HG03196 (cell line): ENCODE data around the gene MAMDC2.

ENCODE experiments used
- ATAC-seq: cut with Tn5 transposase; IDR thresholded peaks from one replicate; pipeline ENCODE4 v1.9.1; 2021; ENCODE audit not compliant: unreplicated experiment

The MAMDC2 gene, protein sequence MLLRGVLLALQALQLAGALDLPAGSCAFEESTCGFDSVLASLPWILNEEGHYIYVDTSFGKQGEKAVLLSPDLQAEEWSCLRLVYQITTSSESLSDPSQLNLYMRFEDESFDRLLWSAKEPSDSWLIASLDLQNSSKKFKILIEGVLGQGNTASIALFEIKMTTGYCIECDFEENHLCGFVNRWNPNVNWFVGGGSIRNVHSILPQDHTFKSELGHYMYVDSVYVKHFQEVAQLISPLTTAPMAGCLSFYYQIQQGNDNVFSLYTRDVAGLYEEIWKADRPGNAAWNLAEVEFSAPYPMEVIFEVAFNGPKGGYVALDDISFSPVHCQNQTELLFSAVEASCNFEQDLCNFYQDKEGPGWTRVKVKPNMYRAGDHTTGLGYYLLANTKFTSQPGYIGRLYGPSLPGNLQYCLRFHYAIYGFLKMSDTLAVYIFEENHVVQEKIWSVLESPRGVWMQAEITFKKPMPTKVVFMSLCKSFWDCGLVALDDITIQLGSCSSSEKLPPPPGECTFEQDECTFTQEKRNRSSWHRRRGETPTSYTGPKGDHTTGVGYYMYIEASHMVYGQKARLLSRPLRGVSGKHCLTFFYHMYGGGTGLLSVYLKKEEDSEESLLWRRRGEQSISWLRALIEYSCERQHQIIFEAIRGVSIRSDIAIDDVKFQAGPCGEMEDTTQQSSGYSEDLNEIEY

DNA sequence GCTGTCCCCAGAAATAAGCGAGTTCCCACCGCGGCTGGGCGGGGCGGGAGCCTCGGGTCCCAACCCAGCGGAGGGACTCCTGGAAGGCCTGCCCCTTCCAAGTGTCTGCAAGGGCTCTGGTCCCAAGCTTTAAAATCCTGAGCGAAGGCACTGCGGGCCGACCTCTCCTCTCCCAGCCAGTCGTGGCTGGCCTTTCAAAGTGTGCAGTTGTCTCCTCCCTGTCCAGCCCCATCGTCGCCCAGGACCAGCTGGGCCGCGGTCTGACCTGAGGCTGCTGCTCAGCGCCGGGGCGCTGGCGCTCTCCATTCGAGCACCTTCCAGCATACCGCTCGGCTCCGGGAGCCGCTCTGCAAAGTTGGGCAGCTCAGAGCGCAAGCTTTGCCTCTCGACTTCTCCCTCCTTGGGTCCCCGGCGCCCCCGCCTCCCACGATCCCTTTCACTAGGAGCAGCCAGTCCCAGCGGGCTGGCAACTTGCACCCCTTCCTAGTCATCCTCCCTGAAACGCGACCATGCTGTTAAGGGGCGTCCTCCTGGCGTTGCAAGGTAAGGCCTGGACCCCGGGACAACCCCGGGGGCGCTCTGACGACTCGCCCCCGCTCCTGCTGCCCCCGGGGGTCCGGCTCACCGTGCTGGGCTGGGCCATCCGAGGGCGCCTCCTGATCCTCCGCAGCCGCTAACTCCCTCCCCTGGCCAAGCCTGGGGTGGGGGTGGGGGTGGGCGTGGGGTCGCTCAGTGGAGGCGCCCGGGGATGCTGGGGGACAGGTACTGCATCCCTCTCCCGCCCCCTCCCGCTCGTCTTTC, at the start of gene MAMDC2:
TSS of gene MAMDC2 (plus strand) at position 160 of the 801 bp plus-strand sequence. CDS start at position 510, 350 bp downstream.
- no peak for ATAC-seq

DNA sequence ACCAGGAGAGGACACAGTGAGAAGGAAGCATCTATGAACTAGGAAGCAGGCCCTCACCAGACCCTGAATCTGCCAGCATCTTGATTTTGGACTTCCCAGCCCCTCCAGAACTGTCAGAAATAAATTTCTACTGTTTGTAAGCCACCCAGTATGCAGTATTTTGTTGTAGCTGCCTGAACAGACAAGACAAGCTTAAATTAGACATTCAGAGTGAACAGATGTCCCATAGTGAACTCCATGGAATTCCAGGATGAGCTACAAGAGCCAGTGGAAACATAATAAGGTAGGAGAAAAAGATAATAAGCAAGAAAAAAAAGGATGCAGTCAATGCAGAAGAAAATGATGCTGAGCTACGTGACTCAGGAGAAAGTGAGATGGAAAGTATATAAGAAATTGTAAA, 47.8 kb upstream of the MAMDC2 start:
- no peak for ATAC-seq

DNA sequence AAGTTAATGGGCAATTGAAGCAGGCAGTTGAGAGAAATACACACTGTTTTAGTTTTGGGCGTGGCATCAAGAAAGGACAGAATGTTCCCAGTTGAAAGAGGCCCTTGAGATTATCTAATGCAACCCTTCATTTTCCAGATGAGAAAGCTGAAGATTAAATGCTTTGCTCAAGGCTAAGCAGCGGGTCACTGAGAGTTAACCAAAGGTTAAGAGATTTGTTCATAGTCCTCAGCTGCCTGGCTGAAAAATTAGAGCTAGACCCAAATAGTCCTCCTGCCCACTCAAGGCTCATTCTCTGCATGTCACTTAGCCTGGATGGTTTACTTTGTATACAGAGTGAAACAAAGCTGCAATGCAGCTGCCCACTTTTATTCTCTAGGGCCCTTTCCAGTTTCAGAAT, 46.7 kb upstream of the MAMDC2 start:
- no peak for ATAC-seq

DNA sequence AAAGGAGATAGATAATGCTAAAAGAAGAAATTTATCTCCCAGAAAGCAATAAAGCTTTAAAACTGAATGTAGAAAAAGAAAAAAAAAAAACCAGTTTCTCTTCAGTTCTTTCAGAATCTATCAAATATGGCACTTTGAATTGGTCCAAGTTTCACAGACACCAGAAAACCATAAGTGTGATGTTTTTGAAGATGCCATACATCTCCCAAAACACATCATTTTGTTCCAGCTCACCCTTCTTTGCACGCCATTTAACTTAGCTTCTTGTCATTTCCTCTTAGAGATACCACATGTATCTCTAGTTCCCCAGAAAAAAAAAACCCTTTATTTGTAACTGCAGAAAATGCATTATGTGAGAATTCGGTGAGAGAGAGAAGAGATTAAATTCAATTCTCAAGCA, 46.1 kb upstream of the MAMDC2 start:
- no peak for ATAC-seq

DNA sequence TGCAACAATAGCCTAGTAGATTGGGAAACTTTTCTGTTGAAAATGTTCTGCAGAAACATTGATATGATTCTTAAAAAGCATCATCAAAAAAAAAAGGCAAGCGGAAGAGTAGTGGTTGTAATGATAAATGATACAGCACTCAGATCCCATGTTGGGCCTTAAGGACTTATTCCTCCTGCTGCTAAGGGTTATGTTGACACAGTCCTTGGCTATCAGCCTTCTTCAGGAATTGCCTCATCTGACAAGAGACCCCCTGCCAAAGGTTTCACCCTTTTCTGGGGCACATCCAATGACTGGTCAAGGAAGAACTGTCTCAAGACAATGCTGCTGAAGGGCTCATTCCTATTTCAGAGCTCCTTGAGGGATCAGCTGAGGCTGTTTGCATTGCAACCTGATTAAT, 44.3 kb upstream of the MAMDC2 start:
- ATAC-seq: no peak

DNA sequence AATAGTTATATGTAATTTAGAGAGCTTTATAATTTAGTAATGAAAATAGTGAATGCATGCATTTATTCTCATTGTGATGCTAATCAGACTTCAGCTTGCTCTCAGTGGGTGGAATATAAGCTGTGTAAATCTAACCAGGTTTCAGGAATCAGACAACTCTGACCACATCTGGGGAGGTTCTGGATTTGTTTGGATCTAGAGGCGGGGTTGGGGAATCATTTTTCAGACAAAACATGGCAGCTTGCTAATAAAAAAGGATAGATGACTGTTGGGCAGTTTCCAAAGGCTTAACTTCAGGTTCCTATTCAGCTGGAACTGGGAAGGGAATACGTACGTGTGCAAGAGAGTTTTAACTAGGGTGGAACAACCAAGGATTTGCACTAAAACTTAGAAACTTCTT, 43.2 kb upstream of the MAMDC2 start:
- no peak for ATAC-seq

DNA sequence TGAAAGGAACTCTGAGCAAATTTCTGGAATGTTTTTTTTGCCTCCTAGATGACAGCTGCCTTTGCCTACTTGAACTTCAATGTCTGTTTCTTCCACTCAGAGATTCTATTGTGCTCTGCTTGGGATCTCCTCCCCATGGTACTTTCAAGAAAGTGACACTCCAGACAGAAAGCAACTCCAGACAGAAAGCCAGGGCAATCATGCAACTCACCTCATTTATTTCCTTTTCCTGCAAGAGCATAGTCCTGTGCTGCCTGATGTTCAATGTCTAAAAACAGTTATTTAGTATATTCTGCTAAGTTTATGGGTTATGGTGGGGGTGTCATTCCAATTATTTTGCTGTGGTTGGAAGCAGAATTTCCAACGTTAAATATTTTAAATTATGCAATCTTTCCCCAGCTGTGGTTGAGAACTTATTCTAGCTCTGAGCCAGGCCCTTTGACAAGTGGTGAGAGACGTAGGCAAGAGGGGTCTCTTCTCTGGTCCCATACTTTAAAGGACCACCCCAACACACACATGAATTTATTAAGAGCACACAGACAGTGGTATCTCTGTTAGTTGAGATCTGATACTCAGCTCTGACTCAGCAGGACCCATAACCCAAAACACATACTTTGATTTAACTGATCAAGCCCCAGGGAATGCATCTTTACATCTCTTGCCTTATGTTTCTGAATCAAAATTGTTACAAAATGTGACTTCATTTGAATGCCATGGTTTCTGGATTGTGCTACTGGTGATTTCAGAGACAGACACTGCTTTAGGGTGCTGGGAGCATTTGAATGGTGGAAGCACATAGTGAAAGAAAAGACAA, 39.5 kb upstream of the MAMDC2 start:
- ATAC-seq: no peak

DNA sequence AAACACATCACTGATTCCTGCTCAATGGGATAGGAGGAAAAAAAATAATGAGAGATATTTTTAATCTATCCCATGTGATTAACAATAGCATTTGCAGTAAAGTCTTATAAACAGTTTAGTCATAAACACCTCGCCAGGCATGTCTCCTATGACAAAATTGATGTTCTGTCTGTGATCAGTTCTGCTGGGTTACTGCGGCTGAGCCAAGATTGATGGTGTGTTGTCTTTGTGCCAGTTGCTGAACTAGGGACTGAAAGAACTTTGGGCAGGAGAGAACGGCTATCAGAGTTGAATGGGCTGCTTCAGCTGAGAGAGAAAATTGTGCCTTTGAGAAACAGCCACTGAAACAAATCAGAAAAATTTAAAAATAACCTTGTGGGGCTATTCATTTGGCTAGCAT, 37.3 kb upstream of the MAMDC2 start:
- no peak for ATAC-seq

DNA sequence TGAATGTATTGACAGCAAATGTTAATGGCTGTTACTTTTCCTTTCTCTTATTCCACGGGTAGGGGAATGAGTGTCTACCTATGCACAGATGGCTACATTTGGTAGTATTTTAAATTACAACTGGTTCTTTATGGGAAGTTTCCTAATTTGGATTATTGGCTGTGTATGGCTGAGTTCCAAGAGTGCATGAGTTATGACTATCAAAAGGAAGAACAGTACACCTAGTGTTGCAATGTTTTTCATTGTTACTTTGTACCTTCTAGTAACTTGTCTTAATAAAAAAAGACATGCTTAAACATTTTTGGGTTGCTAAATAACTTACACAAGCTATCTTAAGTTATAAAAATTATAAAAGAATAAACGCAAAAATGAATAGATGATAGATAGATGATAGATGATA, 35.8 kb upstream of the MAMDC2 start:
- no peak for ATAC-seq

DNA sequence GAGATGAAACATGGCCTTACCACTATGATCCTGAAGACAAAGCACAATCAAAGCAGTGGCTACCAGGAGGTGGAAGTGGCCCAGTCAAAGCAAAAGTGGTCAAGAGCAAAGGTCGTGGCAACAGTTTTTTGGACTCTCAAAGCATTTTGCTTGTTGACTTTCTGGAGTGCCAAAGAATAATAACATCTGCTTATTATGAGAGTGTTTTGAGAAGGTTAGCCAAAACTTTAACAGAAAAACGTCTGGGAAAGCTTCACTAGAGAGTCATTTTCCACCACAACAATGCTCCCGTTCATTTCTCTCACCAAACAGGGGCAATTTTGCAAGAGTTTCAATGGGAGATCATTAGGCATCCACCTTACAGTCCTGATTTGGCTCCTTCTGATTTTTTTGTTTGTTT, 33.6 kb upstream of the MAMDC2 start:
- ATAC-seq: no peak

DNA sequence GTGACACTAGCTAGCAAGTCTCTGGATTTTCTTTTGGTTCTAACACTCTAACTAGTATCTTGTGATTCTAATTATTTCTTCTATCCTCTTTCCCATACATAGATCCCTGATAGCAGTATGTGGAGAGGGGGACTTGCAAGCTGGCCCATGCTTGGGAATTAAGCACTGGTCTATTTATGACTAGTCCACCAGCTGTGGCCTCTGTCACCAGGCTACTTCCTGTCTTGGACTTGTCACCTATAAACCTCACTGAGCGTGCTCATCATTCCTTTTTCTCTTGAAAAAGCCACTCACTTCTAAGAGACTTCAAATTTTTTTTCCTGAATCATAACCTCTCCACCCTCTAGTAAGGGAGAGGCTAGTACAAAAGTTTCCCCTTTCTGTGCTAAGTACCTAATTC, 32.3 kb upstream of the MAMDC2 start:
- no peak for ATAC-seq

DNA sequence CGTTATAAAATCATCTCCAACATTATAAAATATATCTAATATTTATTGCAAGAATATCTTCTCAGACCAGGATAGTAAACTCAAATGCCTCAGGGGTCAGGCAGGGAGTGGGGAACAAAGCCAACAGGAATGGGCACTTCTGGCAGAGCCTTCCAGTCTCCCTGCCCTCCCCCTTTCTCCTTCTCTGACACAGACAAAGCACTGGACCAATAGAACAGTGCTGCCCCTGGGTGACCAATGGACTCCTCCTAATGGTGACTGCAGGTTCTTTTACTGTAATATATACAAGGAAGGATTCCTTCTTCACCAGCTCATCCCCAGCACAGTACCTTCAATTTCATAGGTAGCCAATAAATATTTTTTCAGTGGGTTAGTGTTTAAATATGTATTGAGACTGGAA, 31.1 kb upstream of the MAMDC2 start:
- no peak for ATAC-seq

DNA sequence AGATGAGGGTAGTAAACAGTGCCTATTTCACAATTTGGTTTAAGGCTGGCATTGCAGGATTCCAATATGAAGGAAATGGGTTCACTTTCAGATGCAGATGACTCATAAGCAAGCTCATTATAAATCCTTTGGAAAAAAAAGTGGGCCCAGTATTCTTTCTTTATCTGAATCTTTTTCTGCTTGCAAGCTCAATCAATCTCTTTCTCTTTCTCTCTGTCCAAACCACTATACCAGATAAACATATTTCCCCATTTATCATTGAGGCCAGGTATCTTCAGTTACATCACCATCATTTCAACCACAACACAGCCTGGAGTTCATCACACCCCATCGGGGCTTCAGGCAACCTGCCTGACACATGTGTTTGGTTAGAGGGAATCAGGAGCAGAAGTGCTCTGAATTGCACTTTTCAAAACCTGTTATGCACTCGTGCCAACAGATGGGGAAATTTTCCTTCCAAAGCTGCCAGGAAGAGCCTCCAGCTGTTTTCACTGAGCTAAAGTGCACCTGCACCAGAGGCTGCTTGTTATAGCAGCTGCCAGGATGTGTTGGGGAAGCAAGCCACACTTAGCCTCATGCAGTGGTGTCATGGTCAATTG, 30.0 kb upstream of the MAMDC2 start:
- no peak for ATAC-seq

DNA sequence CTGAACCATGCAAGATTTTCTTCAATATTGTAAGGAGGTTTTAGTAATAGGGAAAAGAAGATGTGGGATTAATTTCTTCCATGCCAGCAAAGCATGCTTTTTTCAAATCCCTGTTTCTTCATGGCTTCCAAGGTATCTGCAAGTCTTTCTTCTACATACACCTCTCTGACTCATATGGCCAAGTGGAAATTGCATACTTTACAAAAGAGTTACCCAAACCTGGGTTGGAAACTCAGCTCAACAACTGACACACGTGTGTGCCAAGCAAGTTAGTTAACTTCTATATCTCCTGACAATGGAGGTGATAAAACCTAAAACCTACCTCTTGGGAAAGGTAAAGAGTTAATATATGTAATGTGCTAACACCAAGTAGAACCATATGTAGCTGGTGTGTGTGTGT, 28.5 kb upstream of the MAMDC2 start:
- ATAC-seq: no peak

DNA sequence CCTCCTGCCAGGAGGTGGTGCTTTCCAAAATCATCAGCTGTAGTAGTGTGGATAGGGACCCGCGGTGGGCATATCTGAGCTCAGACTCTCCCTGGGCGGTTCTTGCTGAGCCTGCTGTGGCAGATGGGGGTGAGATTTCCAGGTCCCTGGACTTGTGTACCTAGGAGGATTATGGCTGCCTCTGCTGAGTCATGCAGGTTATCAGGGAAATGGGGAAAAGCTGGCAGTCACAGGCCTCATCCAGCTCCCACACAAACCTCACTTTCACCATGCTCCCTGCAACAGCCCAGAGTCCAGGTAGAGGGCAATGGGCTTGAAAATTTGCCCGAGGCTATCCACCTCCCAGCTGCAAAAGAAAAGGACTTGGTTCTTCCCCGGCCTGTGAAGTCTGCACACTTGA, 23.4 kb upstream of the MAMDC2 start:
- ATAC-seq: no peak

DNA sequence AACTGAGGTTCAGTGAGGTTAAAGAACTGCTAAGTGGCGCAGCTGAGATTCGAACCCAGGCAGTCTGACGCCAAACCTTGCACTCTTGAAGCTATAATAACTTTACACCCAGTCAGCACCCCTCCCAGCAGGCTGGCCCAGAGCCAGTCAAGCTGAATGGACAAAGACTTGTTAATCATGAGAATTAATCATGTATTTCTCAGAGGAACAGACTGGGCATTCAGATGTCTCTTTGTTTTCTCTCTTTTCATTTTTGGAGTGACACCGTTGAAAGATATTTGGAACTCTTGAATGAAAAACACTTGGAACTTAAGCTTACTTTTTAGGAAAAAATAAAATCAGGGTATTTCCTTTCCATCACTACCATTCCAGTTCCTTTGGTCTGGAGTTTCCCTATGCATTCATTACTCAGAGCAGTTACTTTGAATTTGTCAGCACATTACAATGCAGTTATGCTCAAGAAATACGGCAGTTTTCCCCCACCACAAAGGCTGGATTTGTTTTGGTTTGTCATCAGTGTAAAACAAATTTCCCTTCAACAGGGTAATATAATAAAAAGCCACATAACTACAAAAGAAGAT, 22.6 kb upstream of the MAMDC2 start:
- ATAC-seq: no peak

DNA sequence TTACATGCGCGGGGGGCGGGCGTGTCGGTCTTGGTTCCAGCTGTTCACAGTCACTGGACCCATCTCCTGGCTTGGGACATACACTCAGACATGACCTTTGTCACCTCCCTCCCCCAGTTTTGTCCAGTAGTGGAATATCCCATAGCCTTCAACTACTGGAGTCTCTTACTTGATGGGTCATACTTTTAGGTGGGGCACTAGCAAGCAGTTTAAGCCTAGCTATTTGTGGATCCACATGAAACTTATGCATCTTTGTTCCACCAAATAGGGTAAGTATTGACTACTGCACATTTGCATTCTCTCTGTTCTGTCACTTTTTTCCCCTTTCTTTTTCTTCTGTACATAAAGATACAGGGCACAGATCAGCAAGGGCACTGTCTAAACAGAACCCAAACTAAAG, 15.4 kb upstream of the MAMDC2 start:
- no peak for ATAC-seq

DNA sequence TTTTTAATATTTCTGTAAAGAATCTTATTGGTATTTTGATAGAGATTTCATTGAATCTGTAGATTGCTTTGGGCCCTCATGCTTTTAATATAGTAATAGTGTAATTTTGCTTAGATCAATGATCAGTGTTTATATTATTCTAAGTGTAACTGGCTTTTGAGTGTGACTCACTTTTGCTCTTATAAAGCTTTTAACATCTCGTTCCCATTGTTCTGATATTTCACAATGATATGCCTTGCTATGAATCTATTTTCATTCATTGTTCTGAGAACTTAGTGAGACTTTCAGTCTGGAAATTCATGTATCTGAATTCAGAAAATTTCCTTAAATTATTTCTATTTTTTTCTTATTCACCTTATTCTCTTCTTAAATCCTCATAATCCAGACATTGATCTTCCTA, 13.5 kb upstream of the MAMDC2 start:
- ATAC-seq: no peak

DNA sequence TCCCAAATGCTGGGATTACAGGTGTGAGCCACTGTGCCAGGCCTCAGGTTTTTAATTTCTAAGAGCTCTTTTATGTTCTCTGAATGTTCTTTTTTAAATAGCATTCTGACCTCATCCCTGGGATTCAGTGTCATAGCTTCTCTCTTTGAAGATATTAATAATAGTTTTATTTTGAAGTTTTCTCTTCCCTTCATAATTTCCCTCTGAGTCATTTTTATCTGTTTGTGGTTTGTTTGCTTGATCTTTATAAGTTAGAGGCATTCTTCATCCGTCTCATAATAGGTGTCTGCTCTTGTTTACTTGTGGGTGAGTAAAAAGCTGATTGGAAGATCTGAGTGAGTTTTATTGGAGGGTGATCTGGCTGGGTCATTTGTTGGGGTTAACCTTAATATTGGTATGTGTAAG, 12.5 kb upstream of the MAMDC2 start:
- ATAC-seq: no peak

DNA sequence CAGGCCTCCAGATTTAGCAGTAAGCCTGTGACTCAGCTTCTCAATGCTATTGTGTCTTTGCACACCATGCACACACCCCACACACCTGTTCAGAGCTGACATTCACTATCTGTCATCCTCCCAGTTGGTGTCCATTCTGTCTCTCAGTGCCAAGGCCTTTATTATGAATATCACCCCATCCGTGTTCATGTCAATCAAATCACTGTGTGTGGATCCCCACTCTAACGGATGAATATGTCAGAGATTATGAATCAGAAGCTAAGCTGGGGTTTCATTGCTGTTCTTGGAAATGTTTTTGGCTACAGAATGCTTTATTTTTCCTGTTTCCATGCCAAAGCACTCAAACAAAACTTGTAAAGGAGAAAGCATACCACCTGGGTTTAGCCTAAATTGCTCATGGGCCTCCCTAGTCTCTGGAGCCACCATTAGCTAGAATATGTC, 9.4 kb upstream of the MAMDC2 start:
- no peak for ATAC-seq
